Kidney (tissue), 14 donors: ENCODE measurements around the gene CYP2W1. TPM values are rescaled to one million over a fixed set of nuclear protein-coding genes. Genes with fewer than 3 reads are reported as not detected.

ENCODE experiments used
- DNase-seq, 5 donors: peaks; one replicate each; pipeline ENCODE4 v3.0.0-alpha.2; 2013 to 2020
- FAIRE-seq: peaks from 2 replicates; lab custom pipeline; 2012; peaks lifted over from hg19 to GRCh38; lab: Jason Lieb, UNC
- H3K27ac ChIP-seq, 2 donors: one replicate each; pipeline ENCODE4 v1.7.0; 2013; ENCODE audit warnings: low read depth in 2 of 2, low read length in 2 of 2, inconsistent platforms in 1 of 2
- H3K27me3 ChIP-seq: one replicate; pipeline ENCODE4 v1.7.1; 2013; ENCODE audit warnings: low read length, inconsistent platforms; ENCODE audit not compliant: control insufficient read depth, insufficient read depth
- H3K36me3 ChIP-seq, 3 donors: one replicate each; pipeline versions ENCODE4 v1.7.0 to v1.7.1; 2013; ENCODE audit warnings: low read length in 3 of 3, control low read depth in 1 of 3, inconsistent platforms in 1 of 3; ENCODE audit not compliant: insufficient read depth in 3 of 3, control insufficient read depth in 2 of 3
- H3K4me1 ChIP-seq, 3 donors: one replicate each; pipeline versions ENCODE4 v1.7.0 to v1.7.1; 2013; ENCODE audit warnings: low read length in 3 of 3, inconsistent platforms in 1 of 3, low read depth in 1 of 3; ENCODE audit not compliant: control insufficient read depth in 2 of 3, insufficient read depth in 2 of 3
- H3K4me3 ChIP-seq, 3 donors: one replicate each; pipeline versions ENCODE4 v1.7.0 to v1.8.1; 2013; ENCODE audit warnings: low read length in 3 of 3, control low read depth in 1 of 3, inconsistent platforms in 1 of 3
- H3K9ac ChIP-seq, 3 donors: one replicate each; pipeline versions ENCODE4 v1.7.0 to v1.7.1; 2013; ENCODE audit warnings: low read length in 3 of 3, control low read depth in 1 of 3, inconsistent platforms in 1 of 3
- H3K9me3 ChIP-seq, 3 donors: one replicate each; pipeline versions ENCODE4 v1.7.0 to v1.7.1; 2013; ENCODE audit warnings: low read length in 3 of 3, control low read depth in 1 of 3, inconsistent platforms in 1 of 3; ENCODE audit not compliant: control insufficient read depth in 2 of 3, insufficient read depth in 1 of 3
- intact Hi-C: fragments of 100-400 bp; cut with DNase I; formaldehyde crosslinking; loops from one replicate; pipeline ENCODE4 v1.11.1; 2022
- polyA plus RNA-seq: library from polyadenylated mRNA; stranded (reverse); fragments of 350-450 nt; fragmentation: Illumina TruSeq; extraction: RNeasy Lipid Tissue Mini Kit (QIAGEN cat#74804); gene quantifications from one replicate; pipeline ENCODE4 v1.2.3, GENCODE V29; 2014; ENCODE audit warnings: low read depth, low replicate concordance; ENCODE audit not compliant: insufficient read depth
- total RNA-seq: library from RNA; stranded (reverse); fragmentation: NEBNext Ultra II Directional; extraction: Animal tissue kit (Norgen Biotek cat#: 25700); gene quantifications from one replicate; pipeline ENCODE4 v1.2.1, GENCODE V29; 2021
- TF ChIP-seq, protein P1 (sequence below): IDR thresholded peaks from 3 replicates; pipeline ENCODE4 v1.5.1; 2012; ENCODE audit warnings: mild to moderate bottlenecking, moderate library complexity, borderline replicate concordance; ENCODE audit not compliant: insufficient read depth; ENCODE audit errors: extremely low read depth
- donor health status: control.
- donor health status: control.
- donor health status: control.
- donor health status: control.
- donor health status: control.
- donor health status: DM: yes; HTN: yes; CAD: no.
- donor health status: Normal renal cell carcinoma (clear cell type).

The CYP2W1 gene
- total and polyA plus RNA-seq, 2 donors from 2014 or later, result 0.13 to 0.17 TPM

- TF ChIP-seq, protein P1, sequence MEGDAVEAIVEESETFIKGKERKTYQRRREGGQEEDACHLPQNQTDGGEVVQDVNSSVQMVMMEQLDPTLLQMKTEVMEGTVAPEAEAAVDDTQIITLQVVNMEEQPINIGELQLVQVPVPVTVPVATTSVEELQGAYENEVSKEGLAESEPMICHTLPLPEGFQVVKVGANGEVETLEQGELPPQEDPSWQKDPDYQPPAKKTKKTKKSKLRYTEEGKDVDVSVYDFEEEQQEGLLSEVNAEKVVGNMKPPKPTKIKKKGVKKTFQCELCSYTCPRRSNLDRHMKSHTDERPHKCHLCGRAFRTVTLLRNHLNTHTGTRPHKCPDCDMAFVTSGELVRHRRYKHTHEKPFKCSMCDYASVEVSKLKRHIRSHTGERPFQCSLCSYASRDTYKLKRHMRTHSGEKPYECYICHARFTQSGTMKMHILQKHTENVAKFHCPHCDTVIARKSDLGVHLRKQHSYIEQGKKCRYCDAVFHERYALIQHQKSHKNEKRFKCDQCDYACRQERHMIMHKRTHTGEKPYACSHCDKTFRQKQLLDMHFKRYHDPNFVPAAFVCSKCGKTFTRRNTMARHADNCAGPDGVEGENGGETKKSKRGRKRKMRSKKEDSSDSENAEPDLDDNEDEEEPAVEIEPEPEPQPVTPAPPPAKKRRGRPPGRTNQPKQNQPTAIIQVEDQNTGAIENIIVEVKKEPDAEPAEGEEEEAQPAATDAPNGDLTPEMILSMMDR, result no peak
- no peak overlapping the region for H3K4me3 ChIP-seq
- H3K9me3 ChIP-seq, result peaks cover 0 to 6% (median 0%) of the 10 kb centered on the region in 3 donors
- H3K4me1 ChIP-seq, result peaks cover 0 to 10% (median 0%) of the 10 kb centered on the region in 3 donors
- DNase-seq (no peak), FAIRE-seq (no peak)
- H3K27me3 ChIP-seq, result no peaks in the 10 kb centered on the region
- H3K36me3 ChIP-seq, result no peaks in the 10 kb centered on the region
- intact Hi-C loops, result no loop called here
- H3K9ac ChIP-seq, result peak overlapping the region in 1 of 3 donors; percentile 67
- peak overlapping the region; percentile 95 to 96 for H3K27ac ChIP-seq
Measured at GRCh38 chr7:944744-945143, 38.2 kb upstream of the CYP2W1 start.

GRCh38 chr7:945147-945555 lies 37.8 kb upstream of the CYP2W1 start:
- intact Hi-C loops, result no loop called here
- Histone ChIP-seq H3K9ac (peak overlapping the region in 1 of 3 donors; percentile 67), H3K27ac (peak overlapping the region; percentile 95 to 96), H3K27me3 (no peaks in the 10 kb centered on the region), H3K9me3 (peaks cover 0 to 6% (median 0%) of the 10 kb centered on the region in 3 donors), H3K4me1 (peaks cover 0 to 10% (median 0%) of the 10 kb centered on the region in 3 donors), H3K4me3 (peak overlapping the region in 1 of 3 donors; percentile 32), H3K36me3 (no peaks in the 10 kb centered on the region)
- TF ChIP-seq, protein P1, result no peak
- DNase-seq (peak; percentile 83 to 91 (median 86)), FAIRE-seq (no peak)

DNA sequence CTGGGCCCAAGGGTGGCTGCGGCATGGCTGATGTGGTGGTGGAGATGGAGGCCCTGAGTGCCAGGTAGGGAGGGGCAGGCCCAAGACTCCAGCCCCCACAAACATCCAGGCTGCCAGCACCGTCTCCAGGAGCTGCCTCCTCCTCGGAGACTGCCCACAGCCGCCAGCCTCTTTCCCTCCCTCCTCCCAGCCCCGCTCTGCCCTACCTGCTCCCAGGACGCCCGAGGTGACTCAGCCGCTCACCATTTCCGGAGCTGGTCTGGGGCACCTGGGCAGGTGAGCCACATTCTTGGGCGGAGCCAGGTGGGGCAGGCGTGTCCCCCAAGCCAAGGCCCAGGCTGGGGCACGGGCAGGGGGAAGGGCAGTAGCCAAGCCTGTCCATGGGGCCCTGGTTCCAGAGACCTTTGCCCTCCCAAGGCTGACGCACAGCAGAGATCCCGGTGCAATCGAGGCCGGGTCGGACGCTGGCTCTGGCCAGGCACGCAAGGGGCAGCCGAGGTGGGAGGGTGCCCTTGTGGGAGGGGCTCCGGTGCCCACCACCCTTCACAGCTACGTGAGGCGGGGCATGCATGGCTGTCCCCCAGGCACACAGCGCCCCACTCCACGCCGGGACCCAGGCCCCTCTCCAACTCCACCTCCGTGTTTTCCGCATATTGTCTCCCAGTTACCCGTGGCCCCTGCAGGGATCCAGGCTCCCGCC lies 37.3 kb upstream of the CYP2W1 start:
- intact Hi-C loops, result no loop called here
- H3K9me3 ChIP-seq, result peaks cover 0 to 4% (median 0%) of the 10 kb centered on the region in 3 donors
- no peaks in the 10 kb centered on the region for H3K27me3 ChIP-seq
- H3K4me1 ChIP-seq, result peaks cover 0 to 10% (median 0%) of the 10 kb centered on the region in 3 donors
- TF ChIP-seq, protein P1, result no peak
- FAIRE-seq (no peak), DNase-seq (peak; percentile 85 to 98 (median 88))
- peak overlapping the region in 1 of 3 donors; percentile 32 for H3K4me3 ChIP-seq
- H3K36me3 ChIP-seq, result no peaks in the 10 kb centered on the region
- H3K9ac ChIP-seq, result peak overlapping the region in 1 of 3 donors; percentile 44
- peak overlapping the region; percentile 95 to 96 for H3K27ac ChIP-seq
